UCSD-AML1 (cell line): ENCODE data around the gene PKHD1.

Experiments
- DNase-seq: peaks from one replicate; lab custom pipeline; 2025; ENCODE audit not compliant: unreplicated experiment; lab: John Stamatoyannopoulos, UW

The PKHD1 gene

GRCh38 chr6:52046456-52046855, 41.0 kb downstream of the PKHD1 start:
- DNase-seq: no peak

- DNase-seq: no peak
These were observed 41.9 kb downstream of the PKHD1 start for GRCh38 chr6:52045481-52045880.

GRCh38 chr6:52045033-52045432, 42.4 kb downstream of the PKHD1 start:
- no peak for DNase-seq

- no peak for DNase-seq
These were observed 45.1 kb downstream of the PKHD1 start for GRCh38 chr6:52042141-52042885.

- no peak for DNase-seq
These were observed 46.3 kb downstream of the PKHD1 start for GRCh38 chr6:52041134-52041533.

- no peak for DNase-seq
These were observed 59.7 kb downstream of the PKHD1 start for GRCh38 chr6:52027699-52028098.

- no peak for DNase-seq
These were observed 62.9 kb downstream of the PKHD1 start for GRCh38 chr6:52024451-52025068.

GRCh38 chr6:52022675-52023074, 64.7 kb downstream of the PKHD1 start:
- DNase-seq: no peak

- DNase-seq: no peak
These were observed 66.4 kb downstream of the PKHD1 start for GRCh38 chr6:52020945-52021570.

- no peak for DNase-seq
These were observed 67.5 kb downstream of the PKHD1 start for GRCh38 chr6:52019881-52020280.

- DNase-seq: no peak
These were observed 68.3 kb downstream of the PKHD1 start for GRCh38 chr6:52019092-52019491.

- no peak for DNase-seq
These were observed 70.3 kb downstream of the PKHD1 start for GRCh38 chr6:52016915-52017748.

- no peak for DNase-seq
These were observed 71.5 kb downstream of the PKHD1 start for GRCh38 chr6:52015953-52016352.

- DNase-seq: no peak
These were observed 73.0 kb downstream of the PKHD1 start for GRCh38 chr6:52014391-52014790.

GRCh38 chr6:52013035-52013434, 74.4 kb downstream of the PKHD1 start:
- no peak for DNase-seq

GRCh38 chr6:52012582-52012981, 74.8 kb downstream of the PKHD1 start:
- no peak for DNase-seq

GRCh38 chr6:52010806-52011205, 76.6 kb downstream of the PKHD1 start:
- no peak for DNase-seq

GRCh38 chr6:52010145-52010544, 77.3 kb downstream of the PKHD1 start:
- DNase-seq: no peak

GRCh38 chr6:52009466-52010140, 77.8 kb downstream of the PKHD1 start:
- no peak for DNase-seq

GRCh38 chr6:52000064-52000463, 87.3 kb downstream of the PKHD1 start:
- no peak for DNase-seq
